ENCODE data around the gene ZNF429.
"Not testable (repeated sequence)": the region's sequence is repeated elsewhere in the genome, so short reads cannot be mapped to it uniquely, and the experiment has no call there.

The ZNF429 gene

GRCh38 chr19:21519488-21519887, 14.1 kb downstream of the ZNF429 start:
- DNase-seq: no peak

- no peak for DNase-seq
These were observed 27.5 kb downstream of the ZNF429 start for GRCh38 chr19:21532904-21533303.

DNA sequence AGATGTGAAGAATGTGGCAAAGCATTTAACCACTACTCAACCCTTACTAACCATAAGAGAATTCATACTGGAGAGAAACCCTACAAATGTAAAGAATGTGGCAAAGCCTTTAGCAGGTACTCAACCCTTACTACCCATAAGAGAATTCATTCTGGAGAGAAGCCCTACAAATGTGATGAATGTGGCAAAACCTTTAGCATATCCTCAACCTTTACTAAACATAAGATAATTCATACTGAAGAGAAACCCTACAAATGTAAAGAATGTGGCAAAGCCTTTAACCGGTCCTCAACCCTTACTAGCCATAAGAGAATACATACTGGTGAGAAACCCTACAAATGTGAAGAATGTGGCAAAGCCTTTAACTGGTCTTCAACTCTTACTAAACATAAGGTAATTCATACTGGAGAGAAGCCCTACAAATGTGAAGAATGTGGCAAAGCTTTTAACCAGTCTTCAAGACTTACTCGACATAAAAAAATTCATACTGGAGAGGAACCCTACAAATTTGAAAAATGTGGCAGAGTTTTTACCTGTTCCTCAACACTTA, 31.4 kb downstream of the ZNF429 start:
- DNase-seq: not testable (repeated sequence)

DNA sequence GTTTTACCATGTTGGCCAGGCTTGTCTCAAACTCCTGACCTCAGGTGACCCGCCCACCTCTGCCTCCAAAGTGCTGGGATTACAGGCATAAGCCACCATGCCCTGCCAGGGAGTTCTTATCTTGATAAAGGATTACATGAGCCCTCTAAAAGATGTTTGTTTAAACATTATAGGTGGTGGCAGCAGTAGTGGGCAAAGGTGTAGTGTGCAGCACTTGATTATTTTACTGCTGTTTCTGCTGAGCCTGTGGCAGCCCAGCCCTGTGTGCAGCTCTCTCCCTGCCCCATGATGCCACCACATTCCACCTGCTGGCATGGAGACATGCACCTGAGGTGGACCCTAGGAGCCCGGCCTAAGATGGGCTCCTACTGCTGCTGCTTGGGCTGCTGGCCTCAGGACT, 54.0 kb downstream of the ZNF429 start:
- no peak for DNase-seq

DNA sequence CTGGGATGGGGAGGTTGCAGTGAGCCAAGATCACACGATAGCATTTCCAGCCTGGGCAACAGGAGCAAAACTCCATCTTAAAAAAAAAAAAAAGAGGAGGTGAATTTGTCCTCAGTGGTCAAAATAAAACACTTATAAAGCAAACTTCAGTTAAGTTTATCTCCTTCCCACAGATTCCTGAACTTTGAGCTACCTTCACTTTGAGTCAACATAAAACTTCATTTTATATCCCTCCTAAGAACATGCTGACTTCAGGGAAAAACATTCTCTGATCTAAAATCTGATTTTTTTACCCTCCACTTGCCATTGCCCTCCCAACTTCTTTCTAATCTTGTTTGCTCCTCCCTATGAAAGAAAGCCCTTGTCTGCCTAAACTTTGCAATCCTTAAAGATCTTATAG, 59.0 kb downstream of the ZNF429 start:
- DNase-seq: no peak

DNA sequence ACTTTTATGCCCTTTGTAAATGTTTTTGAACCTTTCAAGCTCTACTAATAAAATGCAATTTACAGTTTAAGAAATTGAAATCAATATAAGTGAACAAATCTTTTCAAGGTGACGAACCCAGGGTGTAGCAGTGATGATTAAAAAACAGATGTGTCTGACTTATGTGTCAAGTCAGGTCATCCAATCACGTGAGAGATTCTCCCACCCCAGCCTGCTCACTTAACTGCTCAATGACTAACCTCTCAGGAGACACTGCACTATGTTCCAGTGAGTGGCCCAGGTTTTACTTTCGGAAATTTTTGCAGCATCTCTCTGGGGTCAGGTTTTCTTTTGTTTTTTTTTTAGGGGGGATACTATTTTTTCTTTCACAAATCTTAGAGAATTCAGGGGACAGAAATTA, 60.7 kb downstream of the ZNF429 start:
- DNase-seq: no peak

- DNase-seq: not testable (repeated sequence)
These were observed 62.4 kb downstream of the ZNF429 start for GRCh38 chr19:21567806-21568205.

- DNase-seq: peak; percentile 78
These were observed 63.6 kb downstream of the ZNF429 start for GRCh38 chr19:21568816-21569493.

- DNase-seq: no peak
These were observed 64.1 kb downstream of the ZNF429 start for GRCh38 chr19:21569494-21569865.

DNA sequence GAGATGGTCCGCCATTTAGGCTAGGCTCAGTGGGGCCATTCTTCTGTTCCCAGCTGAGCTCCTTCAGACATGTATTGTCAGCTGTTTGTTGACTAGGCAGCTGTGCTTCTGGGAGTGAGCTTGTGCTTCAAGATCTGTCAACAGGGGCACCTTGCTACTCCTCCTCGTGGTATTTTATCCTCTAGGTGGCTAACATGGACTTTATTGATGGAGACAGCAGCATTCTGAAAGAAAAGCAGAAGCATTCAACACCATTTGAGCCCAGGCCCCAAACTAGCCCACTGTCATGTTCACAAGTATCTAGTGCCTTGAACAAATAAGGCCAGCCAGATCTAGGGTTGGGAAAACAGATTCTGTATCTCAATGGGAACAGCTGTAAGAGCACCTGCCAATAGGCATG, 65.9 kb downstream of the ZNF429 start:
- DNase-seq: no peak

GRCh38 chr19:21574607-21575006, 69.2 kb downstream of the ZNF429 start:
- no peak for DNase-seq

- DNase-seq: no peak
These were observed 71.1 kb downstream of the ZNF429 start for GRCh38 chr19:21576481-21576880.

DNA sequence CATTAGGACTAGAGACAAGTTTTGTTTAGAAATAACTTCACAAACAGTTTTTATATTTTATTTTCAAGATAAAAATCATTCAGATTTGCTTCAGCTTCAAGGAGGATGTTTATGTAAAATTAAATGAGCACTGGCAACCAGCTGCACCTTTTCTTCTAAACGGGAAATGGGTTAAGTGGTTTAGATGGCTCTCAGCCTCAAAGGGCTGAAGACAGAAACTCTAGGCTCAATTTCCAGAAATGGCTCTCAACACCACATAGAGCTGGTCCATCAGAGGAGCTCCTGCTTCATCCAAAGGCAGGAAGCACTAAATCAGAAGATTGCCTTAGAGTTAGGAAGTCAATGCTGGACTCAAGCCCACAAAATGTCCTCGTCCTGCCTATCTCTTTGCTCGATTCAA, 74.7 kb downstream of the ZNF429 start:
- no peak for DNase-seq

GRCh38 chr19:21580818-21581217, 75.4 kb downstream of the ZNF429 start:
- DNase-seq: no peak

GRCh38 chr19:21581646-21582240, 76.3 kb downstream of the ZNF429 start:
- DNase-seq: no peak

DNA sequence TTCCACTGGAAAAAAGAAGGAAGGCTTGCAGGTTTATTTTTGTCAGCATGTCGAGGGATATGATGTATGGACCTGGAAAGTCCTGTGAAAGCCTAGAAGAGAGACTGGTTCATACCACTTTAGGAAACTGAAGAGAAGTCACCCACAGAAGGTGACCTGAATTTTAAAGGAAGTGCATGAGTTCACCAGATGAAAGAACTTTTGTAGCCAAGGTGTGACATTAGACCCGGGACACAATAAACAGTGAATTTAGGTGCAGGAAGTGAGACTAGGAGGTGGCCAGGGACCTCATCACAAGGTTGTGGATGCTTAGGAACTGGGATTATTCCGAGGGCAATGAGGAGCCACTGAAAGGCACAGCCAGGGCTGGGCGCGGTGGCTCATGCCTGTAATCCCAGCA, 79.1 kb downstream of the ZNF429 start:
- DNase-seq: no peak

GRCh38 chr19:21585281-21585890, 80.0 kb downstream of the ZNF429 start:
- DNase-seq: no peak

DNA sequence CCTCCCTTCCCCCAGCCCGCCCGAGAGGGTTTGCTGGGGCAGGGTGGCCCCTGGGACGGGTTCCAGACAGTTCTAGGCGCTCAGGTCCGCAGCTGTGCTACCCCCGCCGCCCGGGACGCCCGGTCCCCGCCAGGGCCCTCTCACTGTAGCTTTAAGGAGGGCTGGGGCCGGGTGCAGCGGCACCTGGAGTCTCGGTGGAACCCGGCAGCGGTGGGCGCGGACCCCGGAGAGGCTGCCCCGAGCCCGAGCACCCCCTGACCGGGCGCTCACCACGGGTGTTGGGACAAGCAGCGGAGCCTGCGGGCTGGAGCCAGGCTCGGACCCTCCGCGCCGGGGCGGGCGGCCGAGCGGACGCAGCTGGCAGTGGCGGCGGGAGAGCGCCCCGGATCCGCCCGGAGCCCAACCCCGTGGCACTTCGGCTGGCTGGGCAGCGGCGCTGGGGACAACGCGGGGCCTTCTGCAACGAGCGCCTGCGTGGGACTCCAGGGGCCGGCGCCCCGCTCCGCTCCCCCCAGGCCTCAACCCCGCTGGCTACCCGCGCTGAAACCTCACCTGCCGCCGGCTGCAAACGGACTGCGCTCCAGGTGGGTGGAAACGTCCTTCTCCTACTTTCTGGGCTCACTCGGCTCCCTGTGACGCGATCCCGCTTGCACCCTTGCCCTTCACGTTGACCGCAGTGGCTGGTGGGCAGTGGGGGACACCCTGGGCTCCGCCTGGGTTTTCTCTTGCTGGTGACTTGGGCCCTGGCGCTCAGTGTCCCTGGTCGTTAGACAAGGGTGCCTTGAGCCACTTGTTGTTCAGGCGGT, 81.1 kb downstream of the ZNF429 start:
- DNase-seq: no peak

- DNase-seq: no peak
These were observed 81.7 kb downstream of the ZNF429 start for GRCh38 chr19:21587117-21587461.

DNA sequence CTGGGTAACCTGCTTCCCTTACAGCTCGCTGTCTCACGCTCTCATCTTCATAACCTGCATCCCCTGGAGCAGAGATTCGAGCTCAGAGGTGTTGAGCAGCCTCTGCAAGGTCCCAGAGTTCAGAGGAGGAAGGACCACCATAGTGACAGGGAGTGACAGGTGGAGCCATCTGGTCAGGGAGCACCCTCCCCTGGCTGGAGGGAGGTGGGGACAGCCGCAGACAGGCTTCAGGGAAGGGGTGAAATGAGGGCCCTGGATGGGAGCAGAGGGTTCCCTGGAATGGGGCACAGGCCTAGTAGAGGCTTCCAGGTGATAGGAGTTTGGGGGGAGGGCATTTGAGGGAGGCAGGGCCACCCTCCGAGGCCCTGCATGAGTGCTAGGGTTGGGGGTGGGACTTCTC, 82.1 kb downstream of the ZNF429 start:
- DNase-seq: no peak

- DNase-seq: no peak
These were observed 82.7 kb downstream of the ZNF429 start for GRCh38 chr19:21588065-21588601.

DNA sequence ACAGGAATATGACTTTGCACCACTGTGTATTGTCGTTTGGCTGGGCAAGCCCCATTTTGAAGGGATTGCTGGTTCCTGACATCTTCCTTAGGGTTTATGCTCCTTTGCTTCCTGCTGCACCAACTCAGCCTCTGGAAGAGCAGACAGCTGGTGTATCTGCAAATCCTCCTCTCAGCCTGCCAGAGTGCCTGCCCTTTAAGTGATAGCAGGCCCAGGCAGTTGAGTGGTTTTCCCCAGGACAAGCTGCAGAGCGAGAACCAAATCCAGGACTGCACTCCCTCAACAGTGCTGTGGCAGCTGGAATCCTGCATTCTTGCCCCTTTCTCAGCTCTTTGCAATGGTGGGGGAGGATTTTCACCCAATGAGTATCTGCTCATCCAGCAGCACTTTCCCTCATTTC, 85.5 kb downstream of the ZNF429 start:
- DNase-seq: no peak

GRCh38 chr19:21593008-21593481, 87.6 kb downstream of the ZNF429 start:
- no peak for DNase-seq
